B cell (primary cell): ENCODE measurements around the gene CTSA. TPM values are rescaled to one million over a fixed set of nuclear protein-coding genes. Genes with fewer than 3 reads are reported as not detected.

Source experiments
- ATAC-seq: fragments of 200-7000 bp; cut with Tn5 transposase; one replicate; pipeline ENCODE4 v1.10.0; 2021; ENCODE audit warnings: low read depth, mild to moderate bottlenecking, moderate number of reproducible peaks, moderate library complexity
- CTCF ChIA-PET: fragments of 350-600 bp; sonication (Branson Sonifier 250); formaldehyde crosslinking; loops from one replicate; lab custom pipeline; 2021; ENCODE audit warnings: antibody characterized with exemption, inconsistent platforms; lab: Charles Lee
- POLR2A ChIA-PET: fragments of 350-600 bp; sonication (Branson Sonifier 250); formaldehyde crosslinking; loops from one replicate; lab custom pipeline; 2021; ENCODE audit warnings: antibody characterized with exemption; lab: Charles Lee
- DNase-seq: peaks from one replicate; pipeline ENCODE4 v3.0.0; 2013
- H2AFZ ChIP-seq: 2 replicates; pipeline ENCODE4 v1.6.1; 2012; ENCODE audit warnings: mild to moderate bottlenecking, low read depth, low read length; ENCODE audit not compliant: insufficient read depth, poor library complexity, severe bottlenecking
- H3K27ac ChIP-seq, 2 donors: 1 replicate in 1 of 2; 2 replicates in 1 of 2; pipeline ENCODE4 v1.5.1; 2012 to 2013; ENCODE audit warnings: low read length in 2 of 2, mild to moderate bottlenecking in 2 of 2, moderate library complexity in 1 of 2
- H3K27me3 ChIP-seq, 4 experiments: fragments of 200-600 bp in 1 of 4; sonication (generic) in 1 of 4; replicated peaks in 1 of 4; 1 replicate in 2 of 4; 2 replicates in 2 of 4; pipeline versions ENCODE4 v1.6.1 to v1.7.0; 2013 to 2016; ENCODE audit warnings: low read length in 3 of 4, mild to moderate bottlenecking in 2 of 4, mixed read lengths in 1 of 4, moderate library complexity in 1 of 4; ENCODE audit not compliant: insufficient read depth in 4 of 4, control insufficient read depth in 3 of 4; ENCODE audit errors: control extremely low read depth in 1 of 4
- H3K36me3 ChIP-seq, 2 experiments: replicated peaks in 1 of 2; 1 replicate in 1 of 2; 2 replicates in 1 of 2; pipeline versions ENCODE4 v1.6.1 to v1.7.1; 2013; ENCODE audit warnings: low read length in 1 of 2; ENCODE audit not compliant: insufficient read depth in 2 of 2, control insufficient read depth in 1 of 2; ENCODE audit errors: control extremely low read depth in 1 of 2, extremely low read depth in 1 of 2
- H3K4me1 ChIP-seq, 2 donors: fragments of 200-600 bp in 1 of 2; sonication (generic) in 1 of 2; 1 replicate in 1 of 2; 2 replicates in 1 of 2; pipeline versions ENCODE4 v1.5.1 to v1.6.1; 2013 to 2017; ENCODE audit warnings: low read length in 2 of 2; ENCODE audit not compliant: control insufficient read depth in 2 of 2, insufficient read depth in 2 of 2
- H3K4me2 ChIP-seq: replicated peaks from 2 replicates; pipeline ENCODE3; 2012; ENCODE audit warnings: mild to moderate bottlenecking, low read depth, low read length; ENCODE audit not compliant: poor library complexity, severe bottlenecking
- H3K4me3 ChIP-seq, 5 experiments: fragments of 200-600 bp in 1 of 5; sonication (generic) in 1 of 5; 1 replicate in 3 of 5; 2 replicates in 2 of 5; pipeline versions ENCODE4 v1.5.1 to v1.7.0; 2011 to 2016; ENCODE audit warnings: low read length in 4 of 5, mild to moderate bottlenecking in 4 of 5, low read depth in 2 of 5, control low read depth in 1 of 5, moderate library complexity in 1 of 5; ENCODE audit not compliant: insufficient read depth in 1 of 5; ENCODE audit errors: control extremely low read depth in 1 of 5, extremely low read depth in 1 of 5
- H3K79me2 ChIP-seq: fragments of 200-600 bp; sonication (generic); one replicate; pipeline ENCODE4 v1.6.0; 2016; ENCODE audit warnings: low read length; ENCODE audit not compliant: control insufficient read depth, insufficient read depth
- H3K9ac ChIP-seq: fragments of 200-600 bp; sonication (generic); 2 replicates; pipeline ENCODE4 v1.6.1; 2017; ENCODE audit warnings: mild to moderate bottlenecking, low read length, moderate library complexity
- H3K9me3 ChIP-seq, 3 donors: one replicate each; pipeline versions ENCODE4 v1.6.1 to v1.7.1; 2013; ENCODE audit warnings: low read length in 2 of 3; ENCODE audit not compliant: control insufficient read depth in 2 of 3, insufficient read depth in 1 of 3; ENCODE audit errors: control extremely low read depth in 1 of 3
- H4K20me1 ChIP-seq: 2 replicates; pipeline ENCODE4 v1.6.0; 2012; ENCODE audit warnings: mild to moderate bottlenecking, low read length; ENCODE audit not compliant: insufficient read depth, control insufficient read depth, poor library complexity, severe bottlenecking
- H3K27ac Mint-ChIP-seq: one replicate; pipeline ENCODE4 v1.8.0; 2021; ENCODE audit warnings: mixed read lengths
- H3K27me3 Mint-ChIP-seq: one replicate; pipeline ENCODE4 v1.8.0; 2021; ENCODE audit warnings: mixed read lengths
- H3K4me1 Mint-ChIP-seq: one replicate; pipeline ENCODE4 v1.8.0; 2021; ENCODE audit warnings: mixed read lengths
- H3K4me3 Mint-ChIP-seq: one replicate; pipeline ENCODE4 v1.8.0; 2021; ENCODE audit warnings: mixed read lengths
- H3K9me3 Mint-ChIP-seq: one replicate; pipeline ENCODE4 v1.8.0; 2022; ENCODE audit warnings: mixed read lengths; ENCODE audit not compliant: insufficient read depth
- CTCF ChIP-seq: fragments of 200-600 bp; IDR thresholded peaks from one replicate; pipeline ENCODE4 v1.8.0; 2022; ENCODE audit warnings: antibody characterized with exemption, mild to moderate bottlenecking
- EZH2 ChIP-seq: IDR thresholded peaks from 2 replicates; pipeline ENCODE4 v1.6.1; 2012; ENCODE audit warnings: borderline replicate concordance, low read depth, mild to moderate bottlenecking, moderate library complexity, low read length; ENCODE audit not compliant: insufficient read depth, poor library complexity, severe bottlenecking
- WGBS: methylation state at CpG from one replicate; pipeline ENCODE4 v1.1.5; 2013; ENCODE audit warnings: missing lambda C conversion rate; ENCODE audit not compliant: insufficient coverage; 5-methylcytosine and 5-hydroxymethylcytosine counted together
- intact Hi-C: fragments of 100-400 bp; cut with micrococcal nuclease; formaldehyde crosslinking; loops from one replicate; pipeline ENCODE4 v1.10.0; 2022
- polyA plus RNA-seq: library from polyadenylated mRNA; depleted of rRNA; stranded (reverse); fragments of >200 nt; gene quantifications from 2 replicates; pipeline ENCODE4 v1.2.3, GENCODE V29; 2012
- total RNA-seq, 2 donors: library from RNA; stranded (reverse); fragments of 120-200 nt in 1 of 2; gene quantifications; 1 replicate in 1 of 2; 2 replicates in 1 of 2; pipeline versions ENCODE4 v1.2.3 to v1.2.4, GENCODE V29; 2013 to 2022

Gene CTSA
- total and polyA plus RNA-seq, 2 donors (not counting 1 experiment from before 2014, with no cell fraction given) = 100 to 107 TPM

GRCh38 chr20:45925821-45926506 lies 34.8 kb downstream of the CTSA start:
- H3K4me3 ChIP-seq = no peak overlapping the region
- H3K79me2 ChIP-seq = no peaks in the 10 kb centered on the region
- H3K27me3 Mint-ChIP-seq = peaks cover 7% of the 10 kb centered on the region
- WGBS = 72% methylated on average over 5 of the region's 9 CpGs
- H3K4me1 ChIP-seq = no peaks in the 10 kb centered on the region
- ATAC-seq (no peak), DNase-seq (no peak)
- H2AFZ ChIP-seq = no peak overlapping the region
- ChIA-PET POLR2A (no interaction called here), CTCF (no interaction called here)
- H3K36me3 ChIP-seq = no peaks in the 10 kb centered on the region
- H4K20me1 ChIP-seq = no peaks in the 10 kb centered on the region
- H3K27ac ChIP-seq = no peak overlapping the region
- no peak overlapping the region for H3K4me2 ChIP-seq
- intact Hi-C loops = no loop called here
- no peaks in the 10 kb centered on the region for H3K4me1 Mint-ChIP-seq
- H3K4me3 Mint-ChIP-seq = no peak overlapping the region
- no peaks in the 10 kb centered on the region for H3K9me3 ChIP-seq
- no peak overlapping the region for H3K27ac Mint-ChIP-seq
- TF ChIP-seq CTCF (no peak), EZH2 (no peak)
- no peak overlapping the region for H3K9ac ChIP-seq
- H3K27me3 ChIP-seq = peaks cover 0 to 4% (median under 1%) of the 10 kb centered on the region in 4 experiments
- no peaks in the 10 kb centered on the region for H3K9me3 Mint-ChIP-seq

GRCh38 chr20:45926731-45927070 lies 35.6 kb downstream of the CTSA start:
- Mint-ChIP-seq H3K4me3 (no peak overlapping the region), H3K4me1 (no peaks in the 10 kb centered on the region), H3K9me3 (no peaks in the 10 kb centered on the region), H3K27me3 (peaks cover 2% of the 10 kb centered on the region), H3K27ac (no peak overlapping the region)
- no peak overlapping the region for H3K27ac ChIP-seq
- WGBS = 100% methylated on average over 1 of the region's 2 CpGs
- ChIA-PET POLR2A (no interaction called here), CTCF (no interaction called here)
- intact Hi-C loops = no loop called here
- no peaks in the 10 kb centered on the region for H3K4me1 ChIP-seq
- TF ChIP-seq CTCF (no peak), EZH2 (no peak)
- H3K79me2 ChIP-seq = no peaks in the 10 kb centered on the region
- no peak overlapping the region for H3K9ac ChIP-seq
- no peak overlapping the region for H2AFZ ChIP-seq
- no peak overlapping the region for H3K4me3 ChIP-seq
- peaks cover 0 to 1% (median 0%) of the 10 kb centered on the region in 4 experiments for H3K27me3 ChIP-seq
- H3K9me3 ChIP-seq = no peaks in the 10 kb centered on the region
- DNase-seq (no peak), ATAC-seq (no peak)
- no peaks in the 10 kb centered on the region for H3K36me3 ChIP-seq
- no peak overlapping the region for H3K4me2 ChIP-seq
- no peaks in the 10 kb centered on the region for H4K20me1 ChIP-seq
